B cell (primary cell): ENCODE data around the gene TRIM15. TPM values are rescaled to one million over a fixed set of nuclear protein-coding genes. Genes with fewer than 3 reads are reported as not detected.

Source experiments
- ATAC-seq: fragments of 200-7000 bp; cut with Tn5 transposase; one replicate; pipeline ENCODE4 v1.10.0; 2021; ENCODE audit warnings: low read depth, mild to moderate bottlenecking, moderate number of reproducible peaks, moderate library complexity
- CTCF ChIA-PET: fragments of 350-600 bp; sonication (Branson Sonifier 250); formaldehyde crosslinking; loops from one replicate; lab custom pipeline; 2021; ENCODE audit warnings: antibody characterized with exemption, inconsistent platforms; lab: Charles Lee
- POLR2A ChIA-PET: fragments of 350-600 bp; sonication (Branson Sonifier 250); formaldehyde crosslinking; loops from one replicate; lab custom pipeline; 2021; ENCODE audit warnings: antibody characterized with exemption; lab: Charles Lee
- DNase-seq: peaks from one replicate; pipeline ENCODE4 v3.0.0; 2013
- H2AFZ ChIP-seq: 2 replicates; pipeline ENCODE4 v1.6.1; 2012; ENCODE audit warnings: mild to moderate bottlenecking, low read depth, low read length; ENCODE audit not compliant: insufficient read depth, poor library complexity, severe bottlenecking
- H3K27ac ChIP-seq, 2 donors: 1 replicate in 1 of 2; 2 replicates in 1 of 2; pipeline ENCODE4 v1.5.1; 2012 to 2013; ENCODE audit warnings: low read length in 2 of 2, mild to moderate bottlenecking in 2 of 2, moderate library complexity in 1 of 2
- H3K27me3 ChIP-seq, 4 experiments: fragments of 200-600 bp in 1 of 4; sonication (generic) in 1 of 4; replicated peaks in 1 of 4; 1 replicate in 2 of 4; 2 replicates in 2 of 4; pipeline versions ENCODE4 v1.6.1 to v1.7.0; 2013 to 2016; ENCODE audit warnings: low read length in 3 of 4, mild to moderate bottlenecking in 2 of 4, mixed read lengths in 1 of 4, moderate library complexity in 1 of 4; ENCODE audit not compliant: insufficient read depth in 4 of 4, control insufficient read depth in 3 of 4; ENCODE audit errors: control extremely low read depth in 1 of 4
- H3K36me3 ChIP-seq, 2 experiments: replicated peaks in 1 of 2; 1 replicate in 1 of 2; 2 replicates in 1 of 2; pipeline versions ENCODE4 v1.6.1 to v1.7.1; 2013; ENCODE audit warnings: low read length in 1 of 2; ENCODE audit not compliant: insufficient read depth in 2 of 2, control insufficient read depth in 1 of 2; ENCODE audit errors: control extremely low read depth in 1 of 2, extremely low read depth in 1 of 2
- H3K4me1 ChIP-seq, 2 donors: fragments of 200-600 bp in 1 of 2; sonication (generic) in 1 of 2; 1 replicate in 1 of 2; 2 replicates in 1 of 2; pipeline versions ENCODE4 v1.5.1 to v1.6.1; 2013 to 2017; ENCODE audit warnings: low read length in 2 of 2; ENCODE audit not compliant: control insufficient read depth in 2 of 2, insufficient read depth in 2 of 2
- H3K4me2 ChIP-seq: replicated peaks from 2 replicates; pipeline ENCODE3; 2012; ENCODE audit warnings: mild to moderate bottlenecking, low read depth, low read length; ENCODE audit not compliant: poor library complexity, severe bottlenecking
- H3K4me3 ChIP-seq, 5 experiments: fragments of 200-600 bp in 1 of 5; sonication (generic) in 1 of 5; 1 replicate in 3 of 5; 2 replicates in 2 of 5; pipeline versions ENCODE4 v1.5.1 to v1.7.0; 2011 to 2016; ENCODE audit warnings: low read length in 4 of 5, mild to moderate bottlenecking in 4 of 5, low read depth in 2 of 5, control low read depth in 1 of 5, moderate library complexity in 1 of 5; ENCODE audit not compliant: insufficient read depth in 1 of 5; ENCODE audit errors: control extremely low read depth in 1 of 5, extremely low read depth in 1 of 5
- H3K79me2 ChIP-seq: fragments of 200-600 bp; sonication (generic); one replicate; pipeline ENCODE4 v1.6.0; 2016; ENCODE audit warnings: low read length; ENCODE audit not compliant: control insufficient read depth, insufficient read depth
- H3K9ac ChIP-seq: fragments of 200-600 bp; sonication (generic); 2 replicates; pipeline ENCODE4 v1.6.1; 2017; ENCODE audit warnings: mild to moderate bottlenecking, low read length, moderate library complexity
- H3K9me3 ChIP-seq, 3 donors: one replicate each; pipeline versions ENCODE4 v1.6.1 to v1.7.1; 2013; ENCODE audit warnings: low read length in 2 of 3; ENCODE audit not compliant: control insufficient read depth in 2 of 3, insufficient read depth in 1 of 3; ENCODE audit errors: control extremely low read depth in 1 of 3
- H4K20me1 ChIP-seq: 2 replicates; pipeline ENCODE4 v1.6.0; 2012; ENCODE audit warnings: mild to moderate bottlenecking, low read length; ENCODE audit not compliant: insufficient read depth, control insufficient read depth, poor library complexity, severe bottlenecking
- H3K27ac Mint-ChIP-seq: one replicate; pipeline ENCODE4 v1.8.0; 2021; ENCODE audit warnings: mixed read lengths
- H3K27me3 Mint-ChIP-seq: one replicate; pipeline ENCODE4 v1.8.0; 2021; ENCODE audit warnings: mixed read lengths
- H3K4me1 Mint-ChIP-seq: one replicate; pipeline ENCODE4 v1.8.0; 2021; ENCODE audit warnings: mixed read lengths
- H3K4me3 Mint-ChIP-seq: one replicate; pipeline ENCODE4 v1.8.0; 2021; ENCODE audit warnings: mixed read lengths
- H3K9me3 Mint-ChIP-seq: one replicate; pipeline ENCODE4 v1.8.0; 2022; ENCODE audit warnings: mixed read lengths; ENCODE audit not compliant: insufficient read depth
- EZH2 ChIP-seq: IDR thresholded peaks from 2 replicates; pipeline ENCODE4 v1.6.1; 2012; ENCODE audit warnings: borderline replicate concordance, low read depth, mild to moderate bottlenecking, moderate library complexity, low read length; ENCODE audit not compliant: insufficient read depth, poor library complexity, severe bottlenecking
- WGBS: methylation state at CpG from one replicate; pipeline ENCODE4 v1.1.5; 2013; ENCODE audit warnings: missing lambda C conversion rate; ENCODE audit not compliant: insufficient coverage; 5-methylcytosine and 5-hydroxymethylcytosine counted together
- intact Hi-C: fragments of 100-400 bp; cut with micrococcal nuclease; formaldehyde crosslinking; loops from one replicate; pipeline ENCODE4 v1.10.0; 2022
- polyA plus RNA-seq: library from polyadenylated mRNA; depleted of rRNA; stranded (reverse); fragments of >200 nt; gene quantifications from 2 replicates; pipeline ENCODE4 v1.2.3, GENCODE V29; 2012
- total RNA-seq, 2 donors: library from RNA; stranded (reverse); fragments of 120-200 nt in 1 of 2; gene quantifications; 1 replicate in 1 of 2; 2 replicates in 1 of 2; pipeline versions ENCODE4 v1.2.3 to v1.2.4, GENCODE V29; 2013 to 2022
- TF ChIP-seq, protein P1 (sequence below): fragments of 200-600 bp; IDR thresholded peaks from one replicate; pipeline ENCODE4 v1.8.0; 2022; ENCODE audit warnings: antibody characterized with exemption, mild to moderate bottlenecking

Gene TRIM15
- total and polyA plus RNA-seq, 2 donors (not counting 1 experiment from before 2014, with no cell fraction given), result not detected

GRCh38 chr6:30156262-30156599, 7.1 kb upstream of the TRIM15 start:
- H3K9me3 Mint-ChIP-seq, result no peaks in the 10 kb centered on the region
- WGBS, result no CpG with 5 or more reads among the region's 4 CpGs
- H3K79me2 ChIP-seq, result no peaks in the 10 kb centered on the region
- H3K27me3 Mint-ChIP-seq, result peaks cover 47% of the 10 kb centered on the region
- H3K4me1 ChIP-seq, result no peaks in the 10 kb centered on the region
- no peak overlapping the region for H3K4me2 ChIP-seq
- H3K9me3 ChIP-seq, result no peaks in the 10 kb centered on the region
- no peaks in the 10 kb centered on the region for H4K20me1 ChIP-seq
- no peak for ATAC-seq
- intact Hi-C loops, result no loop called here
- H3K4me3 Mint-ChIP-seq, result no peak overlapping the region
- H3K4me1 Mint-ChIP-seq, result no peaks in the 10 kb centered on the region
- no peaks in the 10 kb centered on the region for H3K36me3 ChIP-seq
- H2AFZ ChIP-seq, result no peak overlapping the region
- TF ChIP-seq, protein P1, sequence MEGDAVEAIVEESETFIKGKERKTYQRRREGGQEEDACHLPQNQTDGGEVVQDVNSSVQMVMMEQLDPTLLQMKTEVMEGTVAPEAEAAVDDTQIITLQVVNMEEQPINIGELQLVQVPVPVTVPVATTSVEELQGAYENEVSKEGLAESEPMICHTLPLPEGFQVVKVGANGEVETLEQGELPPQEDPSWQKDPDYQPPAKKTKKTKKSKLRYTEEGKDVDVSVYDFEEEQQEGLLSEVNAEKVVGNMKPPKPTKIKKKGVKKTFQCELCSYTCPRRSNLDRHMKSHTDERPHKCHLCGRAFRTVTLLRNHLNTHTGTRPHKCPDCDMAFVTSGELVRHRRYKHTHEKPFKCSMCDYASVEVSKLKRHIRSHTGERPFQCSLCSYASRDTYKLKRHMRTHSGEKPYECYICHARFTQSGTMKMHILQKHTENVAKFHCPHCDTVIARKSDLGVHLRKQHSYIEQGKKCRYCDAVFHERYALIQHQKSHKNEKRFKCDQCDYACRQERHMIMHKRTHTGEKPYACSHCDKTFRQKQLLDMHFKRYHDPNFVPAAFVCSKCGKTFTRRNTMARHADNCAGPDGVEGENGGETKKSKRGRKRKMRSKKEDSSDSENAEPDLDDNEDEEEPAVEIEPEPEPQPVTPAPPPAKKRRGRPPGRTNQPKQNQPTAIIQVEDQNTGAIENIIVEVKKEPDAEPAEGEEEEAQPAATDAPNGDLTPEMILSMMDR, result no peak
- TF ChIP-seq EZH2, result no peak
- peaks cover 0 to 26% (median 10%) of the 10 kb centered on the region in 4 experiments for H3K27me3 ChIP-seq
- H3K27ac Mint-ChIP-seq, result no peak overlapping the region
- ChIA-PET CTCF (no interaction called here), POLR2A (no interaction called here)
- H3K4me3 ChIP-seq, result no peak overlapping the region
- no peak for DNase-seq
- no peak overlapping the region for H3K27ac ChIP-seq
- no peak overlapping the region for H3K9ac ChIP-seq

GRCh38 chr6:30156774-30157173, 6.6 kb upstream of the TRIM15 start:
- H3K4me3 Mint-ChIP-seq, result no peak overlapping the region
- no peak overlapping the region for H3K9ac ChIP-seq
- no peaks in the 10 kb centered on the region for H3K9me3 ChIP-seq
- no peak overlapping the region for H3K4me2 ChIP-seq
- no peak overlapping the region for H3K27ac ChIP-seq
- H3K27ac Mint-ChIP-seq, result no peak overlapping the region
- H3K27me3 ChIP-seq, result peaks cover 0 to 26% (median 10%) of the 10 kb centered on the region in 4 experiments
- no peaks in the 10 kb centered on the region for H3K9me3 Mint-ChIP-seq
- ChIA-PET POLR2A (interaction anchor here (0.7 kb wide), 1 partner anchor 8 kb away, joined by 4 read pairs; no protein-coding TSS in a partner anchor), CTCF (no interaction called here)
- H3K36me3 ChIP-seq, result no peaks in the 10 kb centered on the region
- 89% methylated on average over 9 of the region's 9 CpGs for WGBS
- H3K4me3 ChIP-seq, result no peak overlapping the region
- H3K4me1 ChIP-seq, result no peaks in the 10 kb centered on the region
- intact Hi-C loops, result no loop called here
- H3K4me1 Mint-ChIP-seq, result no peaks in the 10 kb centered on the region
- no peak overlapping the region for H2AFZ ChIP-seq
- H3K79me2 ChIP-seq, result no peaks in the 10 kb centered on the region
- peaks cover 47% of the 10 kb centered on the region for H3K27me3 Mint-ChIP-seq
- ATAC-seq (no peak), DNase-seq (no peak)
- no peaks in the 10 kb centered on the region for H4K20me1 ChIP-seq
- TF ChIP-seq, protein P1, result no peak
- no peak for TF ChIP-seq EZH2
